HG03439 (cell line): ENCODE results near the gene RIPK4.

ENCODE experiments used
- ATAC-seq: cut with Tn5 transposase; IDR thresholded peaks from one replicate; pipeline ENCODE4 v1.9.1; 2021; ENCODE audit warnings: mild to moderate bottlenecking, moderate library complexity; ENCODE audit not compliant: unreplicated experiment

RIPK4 gene

GRCh38 chr21:41755258-41755933, 11.5 kb downstream of the RIPK4 start:
- no peak for ATAC-seq

- ATAC-seq, result no peak
Observed at GRCh38 chr21:41754479-41754891, 12.4 kb downstream of the RIPK4 start.

DNA sequence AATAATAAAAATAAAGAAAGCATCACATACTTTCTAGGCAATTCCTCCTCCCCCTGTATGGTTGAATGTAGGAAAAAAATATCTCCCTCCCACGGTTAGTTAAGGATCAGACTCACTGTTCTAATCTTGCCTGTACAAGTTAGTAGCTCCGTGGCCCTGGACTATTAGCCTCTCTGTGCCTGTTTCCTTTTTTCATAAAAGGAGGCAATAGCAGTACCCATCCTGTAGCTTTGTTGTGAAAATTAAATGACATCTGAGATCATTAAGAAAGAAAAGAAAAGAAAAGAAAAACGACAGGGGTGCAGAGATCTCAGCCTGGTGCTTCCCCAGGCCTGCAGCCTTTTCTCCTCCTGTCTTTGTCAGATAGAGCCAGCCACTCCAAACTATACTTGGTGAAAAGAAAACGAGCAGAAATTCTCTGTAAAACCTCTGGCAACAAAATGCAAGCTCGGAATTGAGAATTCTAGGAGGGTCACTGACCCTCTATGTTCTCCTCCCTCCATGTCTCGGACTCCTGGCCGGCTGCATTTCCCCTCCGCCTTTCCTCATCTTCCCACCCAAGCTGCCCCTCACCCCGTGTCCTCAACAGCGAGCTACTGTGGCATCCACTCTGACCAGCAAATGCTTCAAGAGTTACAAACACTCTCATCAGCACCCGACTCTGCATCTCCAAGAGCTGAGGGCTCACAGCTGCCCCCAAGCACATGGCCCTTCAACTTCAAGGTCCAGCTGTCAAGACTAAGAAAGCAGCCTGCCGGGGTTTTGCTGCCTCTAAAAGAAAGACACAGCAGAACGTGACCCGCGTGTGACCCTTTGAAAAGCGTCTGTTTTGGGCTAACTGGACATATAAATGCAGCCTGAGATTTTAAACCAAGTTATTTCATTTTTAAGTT, 13.6 kb downstream of the RIPK4 start:
- no peak for ATAC-seq

DNA sequence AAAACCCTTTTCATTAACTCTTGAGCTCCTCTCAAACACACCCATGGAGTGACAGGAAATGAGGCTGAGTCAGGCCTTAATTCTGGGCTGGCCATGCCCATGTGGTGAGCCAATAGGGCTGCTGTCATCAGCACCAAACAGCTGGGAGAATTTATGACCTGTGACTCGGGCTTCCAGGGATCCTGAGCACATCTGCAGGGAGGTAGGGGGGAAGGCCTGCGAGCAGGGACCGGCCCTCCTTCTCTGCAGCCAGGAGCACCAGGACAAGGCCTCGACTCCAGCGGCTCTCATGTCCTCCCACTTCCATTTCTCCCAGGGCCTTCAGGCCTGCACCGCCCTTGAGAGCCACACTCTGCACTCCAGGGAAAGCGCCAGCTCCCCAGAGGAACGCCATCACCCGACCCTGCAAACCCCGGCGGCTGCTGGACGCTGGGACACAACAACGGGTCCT, 14.6 kb downstream of the RIPK4 start:
- ATAC-seq, result no peak

DNA sequence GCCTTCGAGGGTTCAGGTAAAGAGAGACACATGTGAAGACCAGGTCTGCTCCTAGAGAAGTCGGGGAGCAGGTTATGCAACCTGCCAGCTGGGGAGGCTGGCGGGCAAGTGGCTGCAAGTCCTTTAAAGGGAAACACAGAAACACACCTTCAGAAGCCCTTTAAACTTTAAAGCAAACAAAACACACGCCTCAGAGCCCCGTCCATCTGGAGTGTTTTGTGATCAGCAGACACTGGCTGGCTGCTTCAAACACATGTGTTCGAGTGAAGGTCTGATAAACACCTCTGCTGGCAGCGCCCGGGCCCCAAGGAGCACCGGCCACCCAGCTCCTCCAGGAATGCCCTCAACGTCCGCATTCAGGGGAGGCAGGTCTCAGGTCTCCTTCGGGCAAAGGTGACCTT, 15.2 kb downstream of the RIPK4 start:
- ATAC-seq, result no peak

DNA sequence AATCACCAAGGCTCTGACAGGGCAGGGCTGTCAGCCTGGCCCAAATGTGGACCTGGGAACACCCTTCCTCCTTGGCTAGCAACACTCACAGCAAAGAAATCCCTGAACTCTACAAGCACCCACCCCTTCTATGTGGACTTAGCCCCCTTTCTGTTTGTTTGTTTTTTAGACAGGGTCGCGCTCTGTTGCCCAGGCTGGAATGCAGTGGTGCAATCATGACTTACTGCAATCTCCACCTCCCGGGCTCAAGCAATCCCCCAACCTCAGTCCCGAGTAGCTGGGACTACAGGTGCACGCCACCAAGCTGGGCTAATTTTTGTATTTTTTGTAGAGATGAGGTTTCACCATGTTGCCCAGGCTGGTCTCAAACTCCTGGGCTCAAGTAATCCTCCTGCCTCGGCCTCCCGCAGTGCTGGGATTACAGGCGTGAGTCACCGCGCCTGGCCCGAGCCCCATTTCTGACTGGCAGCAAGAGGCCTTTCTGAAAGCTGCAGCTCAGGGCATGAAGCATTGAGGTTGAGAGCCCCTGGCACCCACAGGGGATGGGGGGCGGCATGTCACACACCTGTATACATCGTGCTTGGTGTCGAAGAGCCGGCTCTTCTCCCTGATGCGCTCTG, 16.2 kb downstream of the RIPK4 start:
- ATAC-seq, result no peak

GRCh38 chr21:41750051-41750450, 16.8 kb downstream of the RIPK4 start:
- no peak for ATAC-seq

GRCh38 chr21:41749286-41749685, 17.6 kb downstream of the RIPK4 start:
- ATAC-seq, result no peak

DNA sequence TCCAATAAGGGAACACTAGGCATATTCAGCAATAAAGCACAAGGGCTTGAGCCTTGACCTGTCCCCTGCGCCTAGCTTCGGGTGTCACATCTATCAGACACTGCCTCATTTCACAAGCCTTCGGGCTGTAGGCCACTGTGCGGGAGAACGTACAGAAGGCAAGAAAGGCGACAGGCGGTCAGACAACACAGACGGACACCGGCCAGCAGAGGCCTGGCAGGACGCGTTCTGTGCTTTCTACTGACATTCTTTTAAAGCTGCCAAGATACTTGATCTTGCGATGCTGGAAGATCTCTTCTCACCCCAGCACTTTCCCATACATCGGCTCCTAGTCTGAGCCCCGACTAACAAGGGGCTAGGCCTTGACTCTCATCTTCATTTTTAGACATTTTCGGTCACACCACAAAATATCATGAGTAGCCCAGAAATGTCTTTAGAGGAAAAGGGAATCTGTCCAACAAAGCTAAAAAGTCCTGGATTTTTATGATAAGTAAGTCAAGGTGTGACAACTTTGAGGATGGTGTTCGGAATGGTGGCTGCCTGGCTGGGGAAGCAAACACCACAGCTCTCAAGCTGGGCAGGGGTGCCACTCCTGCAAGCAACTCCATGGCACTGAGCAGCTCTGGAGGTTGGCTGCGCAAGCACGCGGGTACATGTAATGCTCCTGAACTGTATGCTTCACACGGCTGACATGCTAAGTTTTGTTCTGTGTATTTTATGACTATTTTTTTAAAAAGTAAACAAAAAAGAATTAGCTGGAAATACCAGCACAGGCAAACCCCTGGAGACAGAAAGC, 18.7 kb downstream of the RIPK4 start:
- no peak for ATAC-seq

GRCh38 chr21:41746744-41747006, 20.2 kb downstream of the RIPK4 start:
- ATAC-seq, result no peak

DNA sequence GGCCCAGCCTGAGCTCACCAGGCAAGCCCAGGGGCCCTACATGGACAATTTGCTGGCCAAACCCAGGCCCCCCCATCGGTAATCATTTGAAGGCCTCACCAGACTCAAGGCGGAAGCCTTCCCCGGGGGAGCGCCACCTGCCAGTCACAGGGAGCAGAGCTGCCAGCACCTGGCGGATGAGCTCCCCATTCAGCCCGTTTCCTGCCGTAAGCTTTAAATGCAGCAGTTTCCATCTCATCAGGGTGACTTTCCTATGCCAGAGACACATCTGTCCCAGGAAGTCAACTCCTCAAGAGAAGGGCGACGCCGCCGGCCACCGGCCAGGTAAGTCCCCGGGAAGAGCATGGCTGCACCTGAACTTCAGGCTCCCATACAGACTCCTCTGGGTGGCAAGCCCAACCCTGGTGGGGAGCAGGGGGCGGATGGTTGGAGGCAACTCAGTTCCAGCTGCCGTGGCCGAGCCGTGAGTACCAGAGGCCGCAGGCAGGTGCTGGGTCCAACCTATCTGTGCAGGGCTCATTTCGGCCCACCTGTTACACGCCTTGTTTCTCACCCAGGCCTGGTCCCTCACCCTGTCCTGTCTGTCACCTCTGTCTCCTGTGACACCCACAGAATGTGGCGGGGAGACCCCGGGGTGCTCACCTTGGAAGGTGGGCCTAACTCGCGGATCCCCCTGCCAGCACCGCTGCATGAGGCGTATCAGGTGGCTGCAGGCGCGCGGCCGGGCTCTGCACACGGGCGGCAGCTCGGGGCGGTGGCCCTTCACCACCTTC, 20.7 kb downstream of the RIPK4 start:
- ATAC-seq, result no peak

GRCh38 chr21:41745026-41745820, 21.6 kb downstream of the RIPK4 start:
- ATAC-seq, result no peak

DNA sequence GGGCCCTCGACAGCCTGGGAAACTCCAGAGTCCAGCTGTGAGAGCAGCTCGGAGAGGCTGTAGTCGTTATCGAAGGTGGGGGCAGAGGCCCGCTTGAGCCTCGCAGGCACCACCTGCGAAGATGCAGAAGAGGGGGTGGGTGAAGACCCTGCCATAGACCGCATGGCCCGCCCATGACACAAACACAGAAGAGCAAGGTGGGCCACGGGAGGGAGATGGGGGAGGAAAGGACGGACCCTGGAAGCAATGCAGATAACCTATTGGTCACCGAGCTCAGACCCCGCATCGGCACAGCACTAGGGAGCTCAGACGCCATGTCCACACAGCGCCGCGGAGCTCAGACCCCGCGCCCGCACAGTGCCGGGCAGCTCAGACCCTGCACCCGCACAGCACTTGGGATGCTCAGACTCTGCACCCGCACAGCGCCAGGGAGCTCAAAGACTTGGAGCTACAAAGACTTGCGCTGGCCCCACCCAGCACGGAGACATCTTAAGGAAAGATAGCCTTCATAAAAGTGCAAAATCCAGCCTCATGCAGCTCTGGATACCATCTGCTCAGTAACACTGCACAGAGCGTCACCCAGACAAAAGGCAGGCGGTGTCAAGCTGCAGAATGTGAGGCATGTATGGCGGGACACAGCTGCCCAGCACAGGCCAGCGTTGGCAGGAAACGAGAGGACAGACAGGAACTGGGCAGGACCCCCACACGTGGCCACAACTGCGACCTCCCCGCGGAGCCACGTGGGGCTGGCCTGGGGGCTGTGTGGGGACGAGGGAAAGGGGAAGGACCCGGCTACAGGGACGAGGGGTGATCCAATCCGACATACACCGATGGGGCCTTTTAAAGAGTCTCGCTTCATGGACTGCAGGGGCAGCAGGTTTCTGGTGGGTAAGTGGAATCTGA, 22.6 kb downstream of the RIPK4 start:
- no peak for ATAC-seq

DNA sequence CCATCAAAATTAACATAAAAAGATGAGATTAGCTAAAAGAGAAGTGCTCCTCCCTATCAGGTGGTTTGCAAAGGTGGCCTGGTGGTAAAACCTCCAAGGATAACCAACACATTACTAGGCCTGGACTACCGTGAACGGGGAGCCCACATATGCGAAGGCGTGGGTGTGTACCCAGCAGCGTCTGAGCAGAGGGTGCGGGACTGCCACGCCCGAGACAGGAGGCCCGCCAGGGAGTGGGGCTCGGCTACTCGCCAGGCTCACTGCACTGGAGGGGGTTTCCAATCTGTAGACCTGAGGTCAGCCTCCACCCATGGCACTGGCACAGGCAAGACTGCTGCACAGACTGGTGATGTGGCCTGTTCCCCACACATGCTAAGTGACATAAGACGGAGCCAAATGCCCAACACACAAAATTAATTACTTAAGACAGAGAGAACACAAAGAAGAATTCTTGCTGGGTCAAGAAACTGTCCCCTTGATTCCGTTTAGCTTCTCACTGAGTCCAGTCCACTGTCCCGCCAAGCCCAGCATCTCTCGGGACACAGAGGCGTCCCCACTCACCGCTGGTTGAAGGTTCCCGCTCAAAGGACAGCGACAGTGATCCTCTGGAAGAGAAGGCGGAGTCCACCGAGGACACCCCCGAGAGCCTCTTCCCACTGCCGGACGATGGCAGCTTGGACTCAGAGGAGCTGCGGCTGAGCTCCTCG, 23.4 kb downstream of the RIPK4 start:
- no peak for ATAC-seq

DNA sequence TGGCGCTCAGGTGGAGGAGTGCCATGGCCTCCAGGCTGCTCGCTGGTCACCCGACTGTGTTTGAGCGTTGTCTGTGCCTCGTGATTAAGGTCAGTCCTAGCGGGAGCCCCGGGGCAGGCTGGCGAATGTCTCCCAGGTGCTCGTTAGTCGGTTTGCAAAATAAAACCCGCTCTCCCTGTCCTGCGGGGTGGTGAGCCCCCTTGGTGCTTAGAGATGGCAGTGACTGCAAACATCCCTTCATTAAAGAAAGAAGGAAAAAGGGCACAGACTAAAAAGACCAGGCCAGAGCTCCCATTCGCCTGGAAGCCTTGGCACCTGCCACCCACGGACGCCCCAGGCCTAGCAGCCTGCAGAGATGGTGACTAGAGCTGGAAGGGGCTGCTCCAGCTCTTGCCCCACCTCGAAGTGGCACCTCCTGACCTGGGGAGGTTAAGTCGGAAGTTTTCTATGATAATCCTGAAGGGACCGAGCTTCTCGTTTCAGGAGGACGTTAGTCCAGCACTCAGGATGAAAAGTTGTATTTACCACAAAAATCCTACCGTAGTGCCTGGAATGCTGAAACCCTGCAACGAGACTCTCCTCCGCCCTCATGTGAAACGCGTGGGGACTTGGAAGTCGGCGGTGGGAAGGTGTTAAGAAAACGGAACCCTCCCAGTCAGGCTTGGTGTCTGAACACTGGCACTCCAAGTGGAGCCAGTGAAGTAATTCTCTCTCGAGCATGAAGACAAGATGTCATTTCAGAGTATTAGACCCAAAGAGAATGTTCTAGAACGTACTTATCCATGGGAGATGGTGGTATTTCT, 24.6 kb downstream of the RIPK4 start:
- ATAC-seq, result no peak

GRCh38 chr21:41741253-41742072, 25.4 kb downstream of the RIPK4 start:
- ATAC-seq, result no peak
